Esophagus muscularis mucosa (tissue), 4 donors: ENCODE results near the gene CHEK1.

ENCODE experiments used
- EP300 ChIP-seq: sonication (generic); formaldehyde crosslinking; IDR thresholded peaks from one replicate; pipeline ENCODE4 v1.6.1; 2017; ENCODE audit warnings: antibody characterized with exemption
- POLR2A ChIP-seq: fragments of 450-650 bp; IDR thresholded peaks from one replicate; pipeline ENCODE4 v1.6.1; 2017; ENCODE audit warnings: antibody characterized with exemption, moderate library complexity, mild to moderate bottlenecking, low read depth
- POLR2AphosphoS5 ChIP-seq, 2 donors: sonication (generic); formaldehyde crosslinking; IDR thresholded peaks; one replicate each; pipeline ENCODE4 v1.6.1; 2017; ENCODE audit warnings: antibody characterized with exemption in 2 of 2
- TF ChIP-seq, protein P1 (sequence below), 3 experiments: fragments of 200-600 bp in 2 of 3; fragments of 450-650 bp in 1 of 3; sonication (generic) in 2 of 3; IDR thresholded peaks; one replicate each; pipeline ENCODE4 v1.5.1; 2017 to 2019; ENCODE audit warnings: antibody characterized with exemption in 3 of 3, mild to moderate bottlenecking in 2 of 3, moderate library complexity in 1 of 3

DNA sequence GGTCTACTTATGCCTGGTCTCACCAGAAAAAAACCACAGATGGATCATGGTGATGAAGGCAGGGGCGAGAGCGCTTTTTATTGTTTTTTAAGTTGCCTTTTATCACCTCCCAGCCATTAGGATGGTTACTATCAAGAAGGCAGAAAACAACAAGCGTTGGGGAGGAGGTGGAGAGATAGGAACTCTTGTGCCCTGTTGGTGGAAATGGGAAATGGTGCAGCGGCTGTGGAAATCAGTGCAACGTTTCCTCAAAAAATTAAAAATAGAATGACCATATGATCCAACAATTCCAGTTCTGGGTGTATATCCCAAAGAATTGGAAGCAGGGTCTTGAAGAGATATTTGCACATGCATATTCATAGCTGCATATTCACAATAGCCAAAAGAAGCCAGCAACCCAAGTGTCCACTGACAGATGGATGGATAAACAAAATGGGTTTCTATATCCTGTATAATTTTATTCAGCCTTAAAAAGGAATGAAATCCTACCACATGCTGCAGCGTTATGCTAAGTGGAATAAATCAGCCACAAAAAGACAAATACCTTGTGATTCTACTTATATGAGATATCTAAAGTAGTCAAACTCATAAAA is 76.2 kb downstream of the CHEK1 start:
- TF ChIP-seq, protein P1, sequence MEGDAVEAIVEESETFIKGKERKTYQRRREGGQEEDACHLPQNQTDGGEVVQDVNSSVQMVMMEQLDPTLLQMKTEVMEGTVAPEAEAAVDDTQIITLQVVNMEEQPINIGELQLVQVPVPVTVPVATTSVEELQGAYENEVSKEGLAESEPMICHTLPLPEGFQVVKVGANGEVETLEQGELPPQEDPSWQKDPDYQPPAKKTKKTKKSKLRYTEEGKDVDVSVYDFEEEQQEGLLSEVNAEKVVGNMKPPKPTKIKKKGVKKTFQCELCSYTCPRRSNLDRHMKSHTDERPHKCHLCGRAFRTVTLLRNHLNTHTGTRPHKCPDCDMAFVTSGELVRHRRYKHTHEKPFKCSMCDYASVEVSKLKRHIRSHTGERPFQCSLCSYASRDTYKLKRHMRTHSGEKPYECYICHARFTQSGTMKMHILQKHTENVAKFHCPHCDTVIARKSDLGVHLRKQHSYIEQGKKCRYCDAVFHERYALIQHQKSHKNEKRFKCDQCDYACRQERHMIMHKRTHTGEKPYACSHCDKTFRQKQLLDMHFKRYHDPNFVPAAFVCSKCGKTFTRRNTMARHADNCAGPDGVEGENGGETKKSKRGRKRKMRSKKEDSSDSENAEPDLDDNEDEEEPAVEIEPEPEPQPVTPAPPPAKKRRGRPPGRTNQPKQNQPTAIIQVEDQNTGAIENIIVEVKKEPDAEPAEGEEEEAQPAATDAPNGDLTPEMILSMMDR (IDR thresholded peaks at IDR 0.05) = no peak
- TF ChIP-seq EP300 (no peak), POLR2A (no peak), POLR2AphosphoS5 (IDR thresholded peaks at IDR 0.05) (no peak)
